Type B pancreatic cell (in vitro differentiated cells): ENCODE measurements around the gene PSMB3. TPM values are rescaled to one million over a fixed set of nuclear protein-coding genes. Genes with fewer than 3 reads are reported as not detected.
A peak's percentile ranks its signal among the peaks of the same experiment; 100 is the strongest.

ENCODE experiments used
- DNase-seq: peaks from one replicate; pipeline ENCODE4 v3.0.0; 2021; ENCODE audit warnings: mixed read lengths; ENCODE audit not compliant: unreplicated experiment; ENCODE audit errors: extremely low spot score
- H3K27ac Mint-ChIP-seq: 2 replicates; pipeline ENCODE4 v1.8.0; 2021; ENCODE audit warnings: mild to moderate bottlenecking, mixed read lengths
- H3K27me3 Mint-ChIP-seq: 2 replicates; pipeline ENCODE4 v1.8.0; 2021; ENCODE audit warnings: mixed read lengths
- H3K36me3 Mint-ChIP-seq: 2 replicates; pipeline ENCODE4 v1.8.0; 2021; ENCODE audit warnings: mixed read lengths
- H3K4me1 Mint-ChIP-seq: one replicate; pipeline ENCODE4 v1.8.0; 2021; ENCODE audit warnings: mixed read lengths; ENCODE audit not compliant: unreplicated experiment
- H3K4me3 Mint-ChIP-seq: 2 replicates; pipeline ENCODE4 v1.8.0; 2021; ENCODE audit warnings: mild to moderate bottlenecking, mixed read lengths
- H3K9me3 Mint-ChIP-seq: 2 replicates; pipeline ENCODE4 v1.8.0; 2021; ENCODE audit warnings: mixed read lengths
- total RNA-seq: library from RNA; stranded (reverse); gene quantifications from 2 replicates; pipeline ENCODE4 v1.2.1, GENCODE V29; 2021; ENCODE audit warnings: low replicate concordance
- TF ChIP-seq, protein P1 (sequence below): fragments of 200-600 bp; sonication (generic); conservative IDR thresholded peaks from 2 replicates; pipeline ENCODE4 v1.5.0; 2021; ENCODE audit warnings: antibody characterized with exemption, mild to moderate bottlenecking

The PSMB3 gene
- total RNA-seq, 1 donor from 2014 or later = 149 TPM

DNA sequence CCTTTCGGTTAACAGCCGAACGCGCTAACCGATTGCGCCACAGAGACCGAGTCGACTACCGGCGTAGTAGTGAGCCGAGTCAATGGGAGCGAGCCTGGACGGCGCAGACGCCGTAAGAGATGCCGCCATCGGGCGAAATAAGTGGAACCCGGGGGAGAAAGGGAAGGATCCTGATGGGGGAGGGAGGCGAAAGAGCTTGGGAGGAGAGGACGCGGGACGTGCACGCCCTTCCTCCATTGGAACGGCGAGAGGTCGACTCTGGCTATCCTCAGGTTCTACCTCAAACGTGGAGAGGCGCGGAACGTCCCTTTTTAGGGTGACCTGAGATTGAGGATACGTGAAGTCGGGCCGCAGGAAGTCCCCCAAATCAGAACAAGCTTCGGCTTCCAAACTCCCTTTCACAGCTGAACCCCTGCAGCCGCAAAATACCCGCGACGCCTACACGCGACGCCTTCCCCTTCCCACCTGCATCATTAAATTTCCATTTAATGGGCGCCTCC is 683 bp upstream of the PSMB3 start:
- peak; percentile 93 for DNase-seq
- peaks cover 15% of the 10 kb centered on the region for H3K36me3 Mint-ChIP-seq

DNA sequence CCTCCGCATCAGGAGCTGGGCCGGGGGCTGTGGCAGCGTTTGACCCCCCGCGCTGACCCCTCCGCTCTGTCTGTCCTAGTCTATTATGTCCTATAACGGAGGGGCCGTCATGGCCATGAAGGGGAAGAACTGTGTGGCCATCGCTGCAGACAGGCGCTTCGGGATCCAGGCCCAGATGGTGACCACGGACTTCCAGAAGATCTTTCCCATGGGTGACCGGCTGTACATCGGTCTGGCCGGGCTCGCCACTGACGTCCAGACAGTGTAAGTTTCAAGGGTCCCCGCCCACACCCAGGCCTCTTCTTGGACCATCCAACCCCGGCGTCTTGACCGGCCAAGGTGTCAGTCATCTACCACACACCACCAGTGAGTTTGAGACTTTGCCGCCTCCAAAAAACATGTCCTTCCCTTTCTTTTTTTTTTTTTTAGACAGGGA is 548 bp downstream of the PSMB3 start:
- Mint-ChIP-seq H3K4me3 (peak overlapping the region; percentile 99), H3K4me1 (peaks cover 20% of the 10 kb centered on the region), H3K27me3 (peaks cover 13% of the 10 kb centered on the region), H3K36me3 (peaks cover 15% of the 10 kb centered on the region), H3K9me3 (no peaks in the 10 kb centered on the region), H3K27ac (peak overlapping the region; percentile 90)
- no peak for DNase-seq
- TF ChIP-seq, protein P1, sequence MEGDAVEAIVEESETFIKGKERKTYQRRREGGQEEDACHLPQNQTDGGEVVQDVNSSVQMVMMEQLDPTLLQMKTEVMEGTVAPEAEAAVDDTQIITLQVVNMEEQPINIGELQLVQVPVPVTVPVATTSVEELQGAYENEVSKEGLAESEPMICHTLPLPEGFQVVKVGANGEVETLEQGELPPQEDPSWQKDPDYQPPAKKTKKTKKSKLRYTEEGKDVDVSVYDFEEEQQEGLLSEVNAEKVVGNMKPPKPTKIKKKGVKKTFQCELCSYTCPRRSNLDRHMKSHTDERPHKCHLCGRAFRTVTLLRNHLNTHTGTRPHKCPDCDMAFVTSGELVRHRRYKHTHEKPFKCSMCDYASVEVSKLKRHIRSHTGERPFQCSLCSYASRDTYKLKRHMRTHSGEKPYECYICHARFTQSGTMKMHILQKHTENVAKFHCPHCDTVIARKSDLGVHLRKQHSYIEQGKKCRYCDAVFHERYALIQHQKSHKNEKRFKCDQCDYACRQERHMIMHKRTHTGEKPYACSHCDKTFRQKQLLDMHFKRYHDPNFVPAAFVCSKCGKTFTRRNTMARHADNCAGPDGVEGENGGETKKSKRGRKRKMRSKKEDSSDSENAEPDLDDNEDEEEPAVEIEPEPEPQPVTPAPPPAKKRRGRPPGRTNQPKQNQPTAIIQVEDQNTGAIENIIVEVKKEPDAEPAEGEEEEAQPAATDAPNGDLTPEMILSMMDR = no peak

More for the DNA sequence above, 683 bp upstream of the PSMB3 start:
- Mint-ChIP-seq H3K9me3 (no peaks in the 10 kb centered on the region), H3K27me3 (peaks cover 13% of the 10 kb centered on the region), H3K27ac (peak overlapping the region; percentile 90), H3K4me1 (peaks cover 20% of the 10 kb centered on the region), H3K4me3 (peak overlapping the region; percentile 99)
- TF ChIP-seq, protein P1 = no peak

DNA sequence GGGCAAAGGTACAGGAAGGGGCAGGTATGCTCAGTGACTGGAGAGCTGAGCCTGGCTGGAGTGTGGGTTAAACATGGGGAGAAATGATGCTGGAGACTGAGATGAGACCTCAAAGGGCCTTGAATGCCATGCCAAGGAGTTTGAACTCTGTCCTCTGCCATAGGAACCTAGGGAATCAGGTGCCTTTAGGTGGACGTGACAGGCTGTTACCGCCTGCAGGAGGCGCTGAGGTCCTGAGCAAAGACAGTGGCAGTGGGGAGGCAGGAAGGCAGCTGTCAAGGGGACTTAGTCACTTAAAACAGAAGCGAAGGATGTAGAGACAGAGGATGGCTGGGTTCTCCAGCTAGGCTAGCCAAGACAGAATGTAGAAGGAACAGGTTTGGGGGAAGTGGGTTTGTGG is 9.1 kb downstream of the PSMB3 start:
- TF ChIP-seq, protein P1 = peak; percentile 62
- no peak for DNase-seq
- H3K9me3 Mint-ChIP-seq = no peaks in the 10 kb centered on the region
- H3K27me3 Mint-ChIP-seq = no peaks in the 10 kb centered on the region
- H3K4me1 Mint-ChIP-seq = no peaks in the 10 kb centered on the region
- no peak overlapping the region for H3K4me3 Mint-ChIP-seq
- H3K36me3 Mint-ChIP-seq = peaks cover 15% of the 10 kb centered on the region
- peak overlapping the region; percentile 69 for H3K27ac Mint-ChIP-seq

DNA sequence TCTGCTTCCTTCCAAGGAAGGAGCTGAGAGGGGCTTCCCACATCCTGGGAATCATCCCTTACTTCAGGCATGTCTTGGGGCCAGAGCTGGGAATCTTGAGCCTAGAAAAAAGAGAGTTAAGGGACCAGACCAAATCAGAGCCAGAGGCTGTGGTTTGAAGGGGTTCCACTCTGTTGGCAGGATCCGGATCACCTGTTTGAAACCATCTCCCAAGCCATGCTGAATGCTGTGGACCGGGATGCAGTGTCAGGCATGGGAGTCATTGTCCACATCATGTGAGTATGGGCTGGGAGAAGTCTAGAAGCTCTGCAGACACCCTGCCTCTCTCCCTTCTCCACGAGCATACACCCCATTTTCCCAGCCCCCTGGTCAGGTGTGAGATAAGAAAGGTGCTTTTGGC is 9.7 kb downstream of the PSMB3 start:
- no peaks in the 10 kb centered on the region for H3K9me3 Mint-ChIP-seq
- H3K4me1 Mint-ChIP-seq = no peaks in the 10 kb centered on the region
- no peaks in the 10 kb centered on the region for H3K27me3 Mint-ChIP-seq
- peaks cover 15% of the 10 kb centered on the region for H3K36me3 Mint-ChIP-seq
- TF ChIP-seq, protein P1 = no peak
- H3K4me3 Mint-ChIP-seq = no peak overlapping the region
- no peak for DNase-seq
- no peak overlapping the region for H3K27ac Mint-ChIP-seq

DNA sequence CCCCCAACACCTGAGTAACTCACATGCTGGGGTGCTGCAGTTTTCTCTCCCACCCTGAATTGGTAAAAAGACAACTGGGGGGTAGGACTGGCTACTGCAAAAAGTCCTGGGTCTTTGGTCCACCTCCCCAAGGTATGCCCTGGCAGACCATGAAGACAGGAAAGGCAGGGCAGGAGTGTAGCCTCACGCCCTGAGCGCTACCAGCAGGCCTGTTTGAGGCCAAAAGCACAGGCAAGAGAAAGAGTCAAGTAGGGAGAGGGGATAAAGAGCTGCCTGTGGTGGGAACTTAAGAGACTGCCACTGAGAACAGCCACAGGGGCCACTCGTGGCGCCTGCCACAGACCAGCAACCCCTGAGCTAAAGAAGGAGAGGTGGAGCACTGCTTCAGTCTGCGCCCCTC is 13.8 kb downstream of the PSMB3 start:
- H3K27me3 Mint-ChIP-seq = no peaks in the 10 kb centered on the region
- peak overlapping the region; percentile 27 for H3K27ac Mint-ChIP-seq
- no peak overlapping the region for H3K4me3 Mint-ChIP-seq
- no peaks in the 10 kb centered on the region for H3K9me3 Mint-ChIP-seq
- peaks cover 13% of the 10 kb centered on the region for H3K36me3 Mint-ChIP-seq
- H3K4me1 Mint-ChIP-seq = no peaks in the 10 kb centered on the region
- TF ChIP-seq, protein P1 = no peak
- DNase-seq = no peak

DNA sequence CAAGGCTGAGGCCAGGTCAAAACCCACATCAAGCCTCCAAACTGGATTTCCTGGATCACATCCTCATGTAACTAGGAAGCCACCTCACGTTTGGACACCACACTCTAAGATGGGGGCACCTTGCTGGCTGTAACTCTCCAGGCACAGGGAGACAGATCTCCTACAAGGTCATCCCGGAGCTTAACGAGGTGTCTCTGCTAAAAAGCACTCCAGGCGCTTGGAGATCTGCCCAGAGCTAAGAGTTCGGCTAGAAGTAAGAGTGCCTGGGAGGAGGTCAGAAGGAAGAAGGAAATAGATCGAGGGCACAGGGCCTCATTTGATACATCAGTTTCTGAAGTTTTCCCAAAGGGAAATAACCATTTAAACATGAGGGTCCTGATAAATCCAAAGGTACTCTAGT is 15.9 kb downstream of the PSMB3 start:
- H3K27ac Mint-ChIP-seq = no peak overlapping the region
- TF ChIP-seq, protein P1 = no peak
- no peaks in the 10 kb centered on the region for H3K27me3 Mint-ChIP-seq
- DNase-seq = no peak
- H3K9me3 Mint-ChIP-seq = no peaks in the 10 kb centered on the region
- H3K4me1 Mint-ChIP-seq = no peaks in the 10 kb centered on the region
- H3K4me3 Mint-ChIP-seq = no peak overlapping the region
- peaks cover 16% of the 10 kb centered on the region for H3K36me3 Mint-ChIP-seq
